ENCODE data around the gene ZSWIM6.

Gene ZSWIM6

GRCh38 chr5:61498121-61498520 is 166.1 kb downstream of the ZSWIM6 start:
- no peak for DNase-seq

DNA sequence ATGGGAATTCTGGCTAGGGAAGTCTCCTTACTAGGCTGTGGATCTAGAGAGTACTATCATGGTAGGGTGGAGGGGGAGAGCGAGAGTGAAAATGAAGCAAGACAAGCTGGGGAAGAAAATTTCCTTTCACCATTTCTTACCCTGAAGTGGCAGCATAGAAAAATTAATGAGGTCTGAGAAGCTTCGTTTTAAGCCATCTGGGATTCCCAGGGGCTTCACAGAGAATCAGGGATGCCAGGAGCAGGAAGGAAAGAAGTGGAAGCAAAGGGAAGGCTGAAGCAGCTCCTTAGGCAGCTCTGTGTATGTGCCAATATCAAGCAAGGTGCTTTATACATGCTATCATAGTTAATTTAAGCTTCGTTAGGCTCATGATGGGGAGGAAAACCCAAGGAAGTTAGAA is 169.9 kb downstream of the ZSWIM6 start:
- DNase-seq = no peak

- DNase-seq = no peak
These were observed 172.2 kb downstream of the ZSWIM6 start for GRCh38 chr5:61504143-61504770.

DNA sequence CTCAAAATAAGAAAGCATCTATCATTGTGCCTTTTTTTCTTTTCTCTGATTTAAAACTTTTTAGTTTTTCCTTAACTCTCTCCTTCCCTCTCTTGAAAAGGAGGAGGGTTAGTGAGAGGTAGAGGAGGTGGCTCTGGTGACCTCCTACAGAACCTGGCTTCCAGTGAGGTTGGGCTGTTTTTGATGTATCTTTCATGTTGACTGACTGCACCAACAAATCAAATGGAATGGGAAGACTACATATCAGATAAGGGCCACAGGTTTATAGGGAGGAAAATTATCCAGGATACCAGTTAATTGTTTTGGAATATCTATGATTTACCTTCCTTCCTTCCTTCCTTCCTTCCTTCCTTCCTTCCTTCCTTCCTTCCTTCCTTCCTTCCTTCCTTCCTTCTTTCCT is 173.2 kb downstream of the ZSWIM6 start:
- no peak for DNase-seq

DNA sequence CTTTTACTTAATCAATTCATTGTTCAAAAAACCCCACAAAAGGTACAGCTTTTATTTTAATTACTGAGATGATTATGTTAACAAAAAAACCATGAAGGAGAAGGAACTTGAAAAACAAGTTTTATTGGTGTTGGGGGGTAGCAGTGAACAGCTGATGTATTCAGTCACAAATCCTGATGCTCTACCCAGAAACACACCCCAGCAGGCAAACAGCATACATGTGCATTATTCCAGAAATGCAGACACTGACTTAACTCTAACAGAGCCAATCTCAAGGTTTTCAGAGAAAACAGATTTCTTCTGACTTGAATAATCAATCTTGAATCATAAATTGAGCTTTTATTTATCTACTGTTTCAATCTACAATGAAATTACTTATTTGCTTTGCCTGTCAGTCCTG is 175.2 kb downstream of the ZSWIM6 start:
- DNase-seq = no peak

- DNase-seq = no peak
These were observed 184.9 kb downstream of the ZSWIM6 start for GRCh38 chr5:61516946-61517345.

- DNase-seq = no peak
These were observed 187.7 kb downstream of the ZSWIM6 start for GRCh38 chr5:61519728-61520277.

DNA sequence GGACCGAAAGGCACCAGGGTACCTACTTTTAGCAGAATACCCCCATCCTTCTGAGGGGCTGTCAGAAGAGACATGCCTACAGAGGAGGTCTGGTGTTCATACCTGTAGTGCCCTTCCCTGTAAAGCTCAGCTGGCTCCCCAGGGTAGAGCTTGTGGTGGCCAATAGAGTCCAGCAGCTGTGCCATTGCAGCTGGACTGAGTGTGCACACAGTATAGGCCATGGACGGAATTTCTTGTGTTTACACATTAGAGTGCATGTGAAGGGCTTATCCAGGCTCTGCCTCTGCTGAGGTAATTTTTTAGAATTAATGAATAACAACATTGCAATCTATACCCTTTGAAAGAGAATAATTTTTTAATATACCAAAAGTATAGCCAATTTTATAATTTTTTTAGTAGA is 191.0 kb downstream of the ZSWIM6 start:
- no peak for DNase-seq

DNA sequence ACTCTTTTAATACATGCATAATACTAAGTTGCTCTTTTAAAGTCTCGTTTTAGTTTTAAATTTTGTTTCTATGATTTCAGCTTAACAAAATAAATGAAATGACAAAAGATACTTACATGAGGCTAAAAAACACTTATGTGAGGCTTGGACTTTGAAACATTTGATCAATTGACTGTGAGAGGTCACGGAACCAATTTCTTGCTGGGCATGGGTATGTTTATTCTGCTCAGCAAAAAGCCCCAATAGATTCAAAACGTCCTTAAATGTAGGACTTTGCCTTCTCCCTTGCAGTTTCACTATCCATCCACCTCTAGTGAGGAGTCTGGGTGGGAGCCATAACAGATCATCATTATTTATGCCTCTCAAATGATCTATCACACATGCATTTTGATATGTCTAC is 191.9 kb downstream of the ZSWIM6 start:
- no peak for DNase-seq

- no peak for DNase-seq
These were observed 193.6 kb downstream of the ZSWIM6 start for GRCh38 chr5:61525512-61526206.

GRCh38 chr5:61526207-61526519 is 194.1 kb downstream of the ZSWIM6 start:
- DNase-seq = no peak

GRCh38 chr5:61532983-61533382 is 200.9 kb downstream of the ZSWIM6 start:
- no peak for DNase-seq

DNA sequence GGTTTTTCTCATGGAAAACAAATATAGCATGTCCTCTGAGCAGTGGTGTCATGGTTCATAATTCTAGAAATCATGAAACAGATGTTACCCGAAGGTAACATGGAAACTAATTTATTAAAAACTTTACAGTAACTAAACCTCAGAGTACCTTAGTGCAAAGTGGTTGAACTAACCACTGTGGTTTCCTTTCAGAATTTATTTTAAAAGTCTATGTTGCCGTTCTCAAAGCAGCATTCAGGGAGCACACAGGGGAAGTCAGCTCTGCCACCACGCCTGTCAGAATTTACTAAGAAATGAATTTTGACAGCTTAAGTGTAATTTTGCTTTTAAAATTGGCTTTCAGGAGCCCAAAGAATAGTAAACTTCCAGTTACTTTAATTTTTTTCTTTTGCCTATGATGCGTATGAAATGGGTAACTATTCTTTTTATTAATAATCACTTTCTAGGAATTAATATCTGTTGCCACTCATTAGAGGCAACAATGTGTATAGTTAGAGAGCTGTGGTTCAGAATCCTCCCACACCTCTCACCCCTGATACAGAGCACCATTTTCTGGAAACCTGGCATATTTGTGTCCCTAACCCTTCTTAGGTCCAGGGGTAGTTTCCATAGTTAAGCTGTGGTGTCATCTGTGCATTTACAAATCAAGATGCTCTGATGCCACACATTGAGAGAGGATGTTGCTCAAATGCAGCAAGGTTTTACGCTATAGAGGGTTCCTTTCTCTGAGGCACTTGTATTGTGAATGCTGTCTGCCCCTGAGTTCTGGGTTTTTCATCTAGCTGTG is 202.6 kb downstream of the ZSWIM6 start:
- no peak for DNase-seq

DNA sequence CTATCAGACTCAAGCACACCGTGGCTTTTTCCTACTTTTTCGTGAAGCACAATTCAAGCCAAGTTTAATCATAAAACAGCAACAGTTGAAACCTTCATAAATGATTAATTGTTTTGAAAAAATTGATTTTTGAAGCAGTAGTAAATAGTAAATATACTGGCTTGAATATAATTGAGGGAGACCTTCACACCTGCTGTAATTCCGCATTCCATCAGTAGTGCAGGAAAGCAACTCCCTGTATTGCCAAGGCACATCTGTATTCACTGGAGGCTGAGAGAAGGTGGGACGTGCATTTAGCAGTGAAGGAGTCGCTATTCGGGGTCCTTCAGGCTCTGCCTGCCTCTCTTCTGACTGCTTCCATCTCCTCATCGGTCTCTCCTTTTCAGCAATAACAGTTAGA is 203.8 kb downstream of the ZSWIM6 start:
- no peak for DNase-seq

GRCh38 chr5:61536922-61537321 is 204.9 kb downstream of the ZSWIM6 start:
- no peak for DNase-seq

GRCh38 chr5:61538722-61539501 is 206.9 kb downstream of the ZSWIM6 start:
- DNase-seq = no peak

DNA sequence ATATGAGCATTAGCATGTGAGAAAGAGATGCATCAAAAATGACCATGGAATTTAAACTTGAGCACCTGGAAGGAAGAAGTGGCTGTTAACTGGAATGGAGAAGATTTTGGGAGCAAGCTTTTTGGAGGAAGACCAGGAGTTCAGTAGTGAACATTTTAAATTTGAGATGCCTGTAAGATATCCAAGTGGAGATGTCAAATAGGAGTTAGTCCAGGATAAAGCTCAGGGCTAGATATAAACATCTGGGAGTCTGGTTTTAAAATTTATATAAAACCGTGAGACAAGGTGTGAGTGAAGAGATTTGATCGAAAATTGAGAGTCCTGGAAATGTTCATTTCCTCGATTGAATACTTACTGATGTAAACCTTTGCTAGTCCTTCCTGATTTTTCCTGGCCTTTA is 217.5 kb downstream of the ZSWIM6 start:
- DNase-seq = no peak

DNA sequence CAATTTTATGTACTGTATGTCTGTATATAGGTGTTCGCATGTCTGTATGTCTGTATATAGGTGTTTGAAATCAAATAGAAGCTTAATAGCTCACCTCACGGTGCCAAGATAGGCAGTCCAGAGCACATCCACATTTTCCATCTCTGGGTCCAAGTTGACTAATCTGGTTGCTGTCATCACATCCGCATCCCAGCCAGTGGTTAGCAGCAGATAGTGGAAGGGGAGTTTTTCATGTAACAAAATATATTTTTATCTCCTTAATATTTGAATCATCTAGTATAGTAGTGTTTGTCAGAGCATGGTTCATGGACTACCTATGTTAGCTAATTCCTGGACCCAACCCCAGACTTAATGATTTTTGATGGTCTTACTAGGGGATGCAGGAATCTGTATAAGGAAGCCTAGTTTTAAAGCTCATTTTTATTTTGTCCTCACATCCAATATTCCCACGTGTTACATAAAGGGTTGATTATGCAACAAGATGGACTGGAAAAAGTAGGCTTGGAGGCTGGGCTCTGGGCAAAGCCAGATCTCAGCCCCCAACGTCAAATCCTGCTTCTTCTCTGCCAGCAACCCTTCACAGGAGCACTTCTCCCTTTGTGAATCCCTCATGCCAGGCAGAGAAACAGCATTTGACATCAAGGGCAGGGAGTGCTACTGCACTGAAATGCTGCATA is 219.7 kb downstream of the ZSWIM6 start:
- no peak for DNase-seq

GRCh38 chr5:61559146-61559545 is 227.1 kb downstream of the ZSWIM6 start:
- no peak for DNase-seq

GRCh38 chr5:61559722-61560121 is 227.7 kb downstream of the ZSWIM6 start:
- no peak for DNase-seq

GRCh38 chr5:61563401-61563800 is 231.3 kb downstream of the ZSWIM6 start:
- DNase-seq = no peak

DNA sequence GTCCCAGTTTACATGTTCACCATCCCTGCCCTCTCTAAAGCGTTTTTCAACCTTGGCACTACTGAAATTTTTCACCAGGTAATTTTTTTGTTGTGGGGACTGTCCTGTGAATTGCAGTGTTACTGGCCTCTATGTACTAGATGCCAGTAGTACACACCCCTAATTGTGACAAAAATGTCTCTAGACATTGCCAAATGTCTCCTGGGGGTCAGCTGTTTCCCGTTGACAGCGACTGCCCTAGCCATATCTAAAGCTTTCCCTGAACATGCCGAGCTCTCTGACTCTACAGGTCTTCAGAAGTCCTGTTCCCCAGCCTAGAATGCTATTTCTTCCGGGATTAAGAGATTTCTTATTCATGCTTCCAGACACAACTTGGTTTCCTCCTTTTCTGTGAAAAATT is 235.3 kb downstream of the ZSWIM6 start:
- no peak for DNase-seq

- no peak for DNase-seq
These were observed 237.3 kb downstream of the ZSWIM6 start for GRCh38 chr5:61569353-61569752.
